ENCODE measurements around the gene PRKCA. TPM values are rescaled to one million over a fixed set of nuclear protein-coding genes. Genes with fewer than 3 reads are reported as not detected.

PRKCA gene
- total and polyA plus RNA-seq, 2 experiments from 2014 or later: 6.4 to 35.4 TPM

GRCh38 chr17:66676421-66676820 lies 374.0 kb downstream of the PRKCA start:
- Mint-ChIP-seq H3K4me3 (no peak overlapping the region), H3K27ac (no peak overlapping the region), H3K9me3 (0 out of 3 replicates have a peak, but pooled peaks cover 4% of the 10 kb centered on the region), H3K27me3 (ENCODE audit: insufficient read depth, low read depth, poor library complexity) (no peaks in the 10 kb centered on the region), H3K4me1 (peaks cover 17% of the 10 kb centered on the region), H3K36me3 (ENCODE audit: low read depth) (no peaks in the 10 kb centered on the region)
- Histone ChIP-seq H3K27me3 (ENCODE audit: insufficient read depth) (no peaks in the 10 kb centered on the region), H3K36me3 (ENCODE audit: insufficient read depth) (no peaks in the 10 kb centered on the region), H4K20me1 (replicated peaks; ENCODE audit: insufficient read depth) (no peaks in the 10 kb centered on the region), H3K79me2 (replicated peaks; ENCODE audit: insufficient read depth) (no peaks in the 10 kb centered on the region), H3K27ac (ENCODE audit: low read depth) (no peak overlapping the region), H3F3A (replicated peaks; ENCODE audit: low read depth) (no peaks in the 10 kb centered on the region), H3K9me2 (ENCODE audit: insufficient read depth) (no peaks in the 10 kb centered on the region), H3K4me1 (ENCODE audit: insufficient read depth) (no peaks in the 10 kb centered on the region; the same call in 1 of the 2 replicates), H3K4me3 (no peak overlapping the region), H3K4me2 (no peak overlapping the region), H2AFZ (no peak overlapping the region)
- no peak for TF ChIP-seq JUNB (IDR thresholded peaks at IDR 0.05; ENCODE audit: unreplicated experiment)
- no peak for TF ChIP-seq ZNF462 (CRISPR knock-in tag; IDR thresholded peaks at IDR 0.05)
- no peak for TF ChIP-seq CTCF (conservative IDR thresholded peaks at IDR 0.05; ENCODE audit: low read depth in 2 of 2)
- TF ChIP-seq REST (IDR thresholded peaks at IDR 0.05; ENCODE audit: unreplicated experiment): no peak
- no peak for TF ChIP-seq NANOG (IDR thresholded peaks at IDR 0.05; ENCODE audit: borderline replicate concordance)
- no peak for TF ChIP-seq ZNF114 (CRISPR knock-in tag; IDR thresholded peaks at IDR 0.05)
- TF ChIP-seq STAT1 (IDR thresholded peaks at IDR 0.05; ENCODE audit: unreplicated experiment): no peak
- no peak for TF ChIP-seq POLR2AphosphoS5 (IDR thresholded peaks at IDR 0.05; ENCODE audit: low read depth)
- no peak for TF ChIP-seq EZH2phosphoT487 (IDR thresholded peaks at IDR 0.05; ENCODE audit: unreplicated experiment)
- no peak for TF ChIP-seq ETS1 (IDR thresholded peaks at IDR 0.05)
- no peak for TF ChIP-seq CREB1 (CRISPR knock-in tag; IDR thresholded peaks at IDR 0.05; ENCODE audit: low read depth)
- no peak for TF ChIP-seq ZNF331 (CRISPR knock-in tag; IDR thresholded peaks at IDR 0.05; ENCODE audit: low read depth)
- no peak for TF ChIP-seq EZH2 (IDR thresholded peaks at IDR 0.05; ENCODE audit: low read depth, unreplicated experiment)
- ATAC-seq (no peak), DNase-seq (ENCODE audit: low spot score) (no peak)
